H1 (cell line): ENCODE data around the gene S100A13. TPM values are rescaled to one million over a fixed set of nuclear protein-coding genes. Genes with fewer than 3 reads are reported as not detected.
A peak's percentile ranks its signal among the peaks of the same experiment; 100 is the strongest.

Experiments
- CTCF ChIA-PET: fragments of 300-600 bp; sonication (Branson Sonifier 250); formaldehyde crosslinking; loops from one replicate; lab custom pipeline; 2021; ENCODE audit not compliant: partially characterized antibody; lab: Charles Lee
- POLR2A ChIA-PET: fragments of 300-600 bp; sonication (Branson Sonifier 250); formaldehyde crosslinking; loops from one replicate; lab custom pipeline; 2021; ENCODE audit warnings: inconsistent platforms; ENCODE audit not compliant: partially characterized antibody; lab: Charles Lee
- DNase-seq, 2 experiments: peaks; one replicate each; pipeline versions ENCODE4 v3.0.0 to v3.0.0-alpha.2; 2010 to 2022; ENCODE audit warnings: low spot score in 2 of 2, low read depth in 1 of 2, mixed read lengths in 1 of 2
- FAIRE-seq: peaks from 2 replicates; lab custom pipeline; 2011; peaks lifted over from hg19 to GRCh38; lab: Jason Lieb, UNC
- H2AFZ ChIP-seq: 2 replicates; pipeline ENCODE4 v1.8.1; 2012; ENCODE audit warnings: low read length, inconsistent platforms
- H2AK5ac ChIP-seq: 2 replicates; pipeline ENCODE4 v1.6.1; 2013; ENCODE audit warnings: low read depth, low read length
- H2BK120ac ChIP-seq: replicated peaks from 2 replicates; pipeline ENCODE3; 2013; ENCODE audit warnings: low read depth, low read length, inconsistent platforms
- H2BK12ac ChIP-seq: 2 replicates; pipeline ENCODE4 v1.6.1; 2013; ENCODE audit warnings: low read depth, low read length
- H2BK15ac ChIP-seq: 2 replicates; pipeline ENCODE4 v1.6.1; 2013; ENCODE audit warnings: low read length
- H2BK20ac ChIP-seq: 2 replicates; pipeline ENCODE4 v1.6.1; 2013; ENCODE audit warnings: low read length
- H2BK5ac ChIP-seq: 2 replicates; pipeline ENCODE4 v1.6.1; 2013; ENCODE audit warnings: low read depth, low read length
- H3K14ac ChIP-seq: 2 replicates; pipeline ENCODE4 v1.6.1; 2013; ENCODE audit warnings: inconsistent platforms; ENCODE audit not compliant: insufficient read length
- H3K18ac ChIP-seq: 2 replicates; pipeline ENCODE4 v1.6.1; 2013; ENCODE audit warnings: low read length; ENCODE audit errors: extremely low read depth
- H3K23ac ChIP-seq: 2 replicates; pipeline ENCODE4 v1.6.1; 2013; ENCODE audit warnings: inconsistent platforms; ENCODE audit not compliant: insufficient read length
- H3K23me2 ChIP-seq: 2 replicates; pipeline ENCODE4 v1.6.1; 2013; ENCODE audit warnings: low read depth, low read length
- H3K27ac ChIP-seq: 2 replicates; pipeline ENCODE4 v1.6.1; 2011; ENCODE audit warnings: low read depth, low read length, inconsistent platforms
- H3K27me3 ChIP-seq, 4 experiments: replicated peaks in 1 of 4; 1 replicate in 1 of 4; 2 replicates in 3 of 4; pipeline versions ENCODE4 v1.6.1 to v1.8.1; 2011 to 2013; ENCODE audit warnings: low read length in 3 of 4, mild to moderate bottlenecking in 3 of 4, inconsistent platforms in 2 of 4, mixed read lengths in 2 of 4, moderate library complexity in 1 of 4; ENCODE audit not compliant: control insufficient read depth in 3 of 4, insufficient read depth in 3 of 4; ENCODE audit errors: extremely low read depth in 1 of 4
- H3K36me3 ChIP-seq, 4 experiments: 2 replicates each; pipeline versions ENCODE4 v1.6.1 to v1.8.1; 2011 to 2013; ENCODE audit warnings: mild to moderate bottlenecking in 4 of 4, low read length in 3 of 4, moderate library complexity in 2 of 4, control low read depth in 1 of 4, inconsistent platforms in 1 of 4; ENCODE audit not compliant: insufficient read depth in 4 of 4, control insufficient read depth in 2 of 4
- H3K4ac ChIP-seq: replicated peaks from 2 replicates; pipeline ENCODE3; 2013; ENCODE audit warnings: low read length, low read depth, mixed read lengths, inconsistent platforms; ENCODE audit not compliant: insufficient read length
- H3K4me1 ChIP-seq, 4 experiments: replicated peaks in 1 of 4; 1 replicate in 1 of 4; 2 replicates in 3 of 4; pipeline versions ENCODE4 v1.6.1 to v1.8.1; 2011 to 2013; ENCODE audit warnings: low read length in 3 of 4, inconsistent platforms in 2 of 4, mixed read lengths in 1 of 4; ENCODE audit not compliant: insufficient read depth in 4 of 4, control insufficient read depth in 3 of 4
- H3K4me2 ChIP-seq, 2 experiments: 2 replicates each; pipeline versions ENCODE4 v1.6.1 to v1.8.1; 2011 to 2013; ENCODE audit warnings: low read depth in 2 of 2, low read length in 2 of 2, control low read depth in 1 of 2, inconsistent platforms in 1 of 2, mild to moderate bottlenecking in 1 of 2; ENCODE audit not compliant: insufficient read depth in 1 of 2
- H3K4me3 ChIP-seq, 4 experiments: fragments of 200-600, 300-600 bp in 1 of 4; sonication (generic), shearing (Covaris generic), sonication (Bioruptor Twin) in 1 of 4; 2 replicates each; pipeline versions ENCODE4 v1.5.1 to v1.8.1; 2011 to 2016; ENCODE audit warnings: low read length in 4 of 4, low read depth in 3 of 4, control low read depth in 2 of 4, inconsistent platforms in 2 of 4, mild to moderate bottlenecking in 2 of 4, mixed read lengths in 1 of 4, moderate library complexity in 1 of 4; ENCODE audit not compliant: insufficient read depth in 2 of 4; ENCODE audit errors: extremely low read depth in 1 of 4
- H3K56ac ChIP-seq: replicated peaks from 2 replicates; pipeline ENCODE3; 2013; ENCODE audit warnings: low read depth, mild to moderate bottlenecking, mixed read lengths, low read length, inconsistent platforms; ENCODE audit not compliant: insufficient read length
- H3K79me1 ChIP-seq: 2 replicates; pipeline ENCODE4 v1.6.1; 2013; ENCODE audit warnings: low read depth, low read length, control low read depth
- H3K79me2 ChIP-seq, 2 experiments: 2 replicates each; pipeline versions ENCODE4 v1.6.1 to v1.8.1; 2012 to 2013; ENCODE audit warnings: low read length in 2 of 2, mild to moderate bottlenecking in 2 of 2, inconsistent platforms in 1 of 2; ENCODE audit not compliant: insufficient read depth in 2 of 2, control insufficient read depth in 1 of 2
- H3K9ac ChIP-seq, 4 experiments: replicated peaks in 1 of 4; 1 replicate in 1 of 4; 2 replicates in 3 of 4; pipeline versions ENCODE4 v1.6.1 to v1.8.1; 2011 to 2013; ENCODE audit warnings: low read depth in 3 of 4, low read length in 3 of 4, control low read depth in 2 of 4, mild to moderate bottlenecking in 2 of 4, moderate library complexity in 2 of 4, inconsistent platforms in 1 of 4; ENCODE audit errors: extremely low read depth in 1 of 4
- H3K9me3 ChIP-seq, 2 experiments: 2 replicates each; pipeline versions ENCODE4 v1.6.1 to v1.8.1; 2012 to 2013; ENCODE audit warnings: mild to moderate bottlenecking in 2 of 2, moderate library complexity in 2 of 2, control low read depth in 1 of 2, inconsistent platforms in 1 of 2, low read depth in 1 of 2, low read length in 1 of 2, mixed read lengths in 1 of 2; ENCODE audit not compliant: insufficient read depth in 2 of 2
- H4K20me1 ChIP-seq, 2 experiments: replicated peaks in 1 of 2; 2 replicates each; pipeline versions ENCODE3 to v1.8.1; 2011 to 2013; ENCODE audit warnings: inconsistent platforms in 2 of 2, low read length in 2 of 2, mild to moderate bottlenecking in 1 of 2; ENCODE audit not compliant: insufficient read depth in 2 of 2, control insufficient read depth in 1 of 2
- H4K5ac ChIP-seq: 2 replicates; pipeline ENCODE4 v1.6.1; 2013; ENCODE audit warnings: low read length, low read depth, mixed read lengths, inconsistent platforms; ENCODE audit not compliant: insufficient read length
- H4K8ac ChIP-seq: 2 replicates; pipeline ENCODE4 v1.8.0; 2013; ENCODE audit warnings: mild to moderate bottlenecking, moderate library complexity, low read length, inconsistent platforms; ENCODE audit not compliant: insufficient read depth; ENCODE audit errors: extremely low read depth
- H4K91ac ChIP-seq: replicated peaks from 2 replicates; pipeline ENCODE3; 2013; ENCODE audit warnings: low read length, mixed read lengths, inconsistent platforms; ENCODE audit not compliant: insufficient read length
- ASH2L ChIP-seq: fragments of 200-600, 300-600 bp; sonication (generic); IDR thresholded peaks from one replicate; pipeline ENCODE4 v1.7.1; 2017; ENCODE audit warnings: low read length
- BCL11A ChIP-seq, 2 experiments: IDR thresholded peaks; one replicate each; pipeline ENCODE4 v1.6.1; 2011; ENCODE audit warnings: low read depth in 2 of 2, low read length in 2 of 2, mild to moderate bottlenecking in 2 of 2
- EGR1 ChIP-seq: IDR thresholded peaks from 2 replicates; pipeline ENCODE4 v1.6.1; 2011; ENCODE audit warnings: low read depth, low read length, borderline replicate concordance
- GTF2F1 ChIP-seq: IDR thresholded peaks from 2 replicates; pipeline ENCODE4 v1.6.1; 2012; ENCODE audit warnings: low read depth, low read length, improper control_type of control experiment, borderline replicate concordance
- NANOG ChIP-seq: IDR thresholded peaks from 2 replicates; pipeline ENCODE4 v1.6.1; 2011; ENCODE audit warnings: low read length, low read depth, mild to moderate bottlenecking, inconsistent platforms; ENCODE audit not compliant: insufficient read depth, poor library complexity, severe bottlenecking
- RNF2 ChIP-seq: fragments of 200-900, 300-1000 bp; sonication (generic); IDR thresholded peaks from 2 replicates; pipeline ENCODE4 v1.7.1; 2016; ENCODE audit warnings: borderline replicate concordance, low read depth, mild to moderate bottlenecking, antibody characterized with exemption, low read length; ENCODE audit not compliant: poor library complexity, severe bottlenecking; ENCODE audit errors: missing control alignments
- SIN3A ChIP-seq, 2 experiments: IDR thresholded peaks in 1 of 2; conservative IDR thresholded peaks in 1 of 2; 2 replicates each; pipeline ENCODE4 v1.6.1; 2011 to 2012; ENCODE audit warnings: low read length in 2 of 2, improper control_type of control experiment in 1 of 2, low read depth in 1 of 2, mild to moderate bottlenecking in 1 of 2
- SIRT6 ChIP-seq: IDR thresholded peaks from one replicate; pipeline ENCODE4 v1.7.1; 2012; ENCODE audit warnings: low read length, inconsistent platforms
- TAF7 ChIP-seq: optimal IDR thresholded peaks from 2 replicates; pipeline ENCODE3; 2011; ENCODE audit warnings: low read depth, mild to moderate bottlenecking, inconsistent platforms, low read length, moderate library complexity, borderline replicate concordance
- WGBS, 2 experiments: shearing (Covaris generic) in 1 of 2; methylation state at CpG; one replicate each; pipeline versions ENCODE4 v1.1.6 to v1.1.7; 2013 to 2015; ENCODE audit warnings: low lambda C conversion rate in 2 of 2, mixed read lengths in 2 of 2, inconsistent platforms in 1 of 2, low coverage in 1 of 2, missing lambda C conversion rate in 1 of 2; ENCODE audit not compliant: insufficient replicate concordance in 2 of 2, insufficient coverage in 1 of 2, insufficient read length in 1 of 2; ENCODE audit errors: extremely low coverage in 1 of 2, missing lambda C conversion rate in 1 of 2; 5-methylcytosine and 5-hydroxymethylcytosine counted together
- polyA plus RNA-seq, 7 experiments: library from polyadenylated mRNA; depleted of rRNA in 3 of 7; stranded (reverse) in 5 of 7; unstranded in 2 of 7; fragments of >200 nt in 5 of 7; fragments of 200-250 nt in 2 of 7; gene quantifications; 1 replicate in 5 of 7; 2 replicates in 1 of 7; 4 replicates in 1 of 7; pipeline versions ENCODE4 v1.2.1 to v1.2.3, GENCODE V29; 2011 to 2013; ENCODE audit warnings: missing spikeins in 2 of 7, mixed read lengths in 2 of 7
- total RNA-seq: library from RNA; stranded (reverse); fragmentation: NEBNext Ultra II Directional; extraction: Animal tissue kit (Norgen Biotek cat#: 25700); gene quantifications from 2 replicates; pipeline ENCODE4 v1.2.1, GENCODE V29; 2021

Gene S100A13
- total and polyA plus RNA-seq, 2 of the 8 experiments (the other 6 are each of a cell fraction or from before 2014, with no cell fraction given): 63.6 to 127 TPM

DNA sequence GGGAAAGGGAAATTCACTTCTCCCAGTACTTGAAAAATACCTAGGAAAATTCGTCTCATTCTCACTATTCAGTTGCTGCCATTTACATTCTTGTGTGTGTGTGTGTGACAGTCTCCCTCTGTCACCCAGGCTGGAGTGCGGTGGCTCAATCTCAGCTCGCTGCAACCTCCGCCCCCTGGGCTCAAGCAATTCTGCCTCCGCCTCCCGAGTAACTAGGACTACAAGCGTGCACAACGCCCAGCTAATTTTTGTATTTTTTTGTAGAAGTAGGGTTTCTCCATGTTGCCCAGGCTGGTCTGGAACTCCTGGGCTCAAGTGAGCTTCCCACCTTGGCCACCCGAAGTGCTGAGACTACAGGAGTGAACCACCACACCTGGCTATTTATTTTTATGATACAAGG lies 32.4 kb upstream of the S100A13 start:
- Histone ChIP-seq H3K4me3 (peak overlapping the region in 3 of 4 experiments; percentile 71 to 98 (median 94); a peak in 4 of 8 replicates), H3K9ac (no peak overlapping the region; a peak in 1 of 7 replicates)
- CTCF ChIA-PET: interaction anchor here (0.6 to 1.7 kb wide), 8 partner anchors 10 to 304 kb away, joined by 3 to 6 read pairs (median 4); partner anchors contain the start of genes S100A13 and S100A14
- TF ChIP-seq ASH2L: no peak
- TF ChIP-seq NANOG: no peak
- TF ChIP-seq TAF7: no peak
- no peak for TF ChIP-seq SIRT6
- no peak for TF ChIP-seq GTF2F1
- TF ChIP-seq RNF2: no peak
- no peak for TF ChIP-seq EGR1
- TF ChIP-seq BCL11A (IDR thresholded peaks at IDR 0.05; ENCODE audit: low read depth in 2 of 2, low read length in 2 of 2): no peak
- TF ChIP-seq SIN3A (conservative IDR thresholded peaks at IDR 0.05 in 1 of 2, IDR thresholded peaks at IDR 0.05 in 1 of 2; ENCODE audit: low read depth in 1 of 2, low read length in 2 of 2): no peak

More for the DNA sequence above, 32.4 kb upstream of the S100A13 start:
- H2BK12ac ChIP-seq: no peak overlapping the region
- peaks cover 0 to 11% of the 10 kb centered on the region in 2 experiments; a peak in 2 of 4 replicates for H3K79me2 ChIP-seq
- no peaks in the 10 kb centered on the region for H3K9me3 ChIP-seq
- peaks cover 0 to 4% (median 2%) of the 10 kb centered on the region in 4 experiments; a peak in 2 of 7 replicates for H3K4me1 ChIP-seq
- POLR2A ChIA-PET: interaction anchor here (0.6 to 19.8 kb wide), 15 partner anchors 10 to 1856 kb away, joined by 3 to 343 read pairs (median 4); partner anchors contain the start of genes CHTOP, CREB3L4, ILF2 and RPS27
- H3K4me2 ChIP-seq: peak overlapping the region; percentile 69 to 91; a peak in 3 of 4 replicates
- no peak overlapping the region for H4K5ac ChIP-seq
- H3K27ac ChIP-seq: no peak overlapping the region
- H3K56ac ChIP-seq: no peak overlapping the region
- H3K79me1 ChIP-seq: peaks cover 5% of the 10 kb centered on the region; the same call in 1 of the 2 replicates
- no peak for DNase-seq
- no peak overlapping the region for H3K14ac ChIP-seq
- H4K91ac ChIP-seq: no peak overlapping the region
- H3K23me2 ChIP-seq: no peaks in the 10 kb centered on the region
- no peak overlapping the region for H2BK20ac ChIP-seq
- no peak for FAIRE-seq
- no peak overlapping the region for H2BK15ac ChIP-seq
- H3K4ac ChIP-seq: no peak overlapping the region
- H2AFZ ChIP-seq: no peak overlapping the region
- H3K27me3 ChIP-seq: no peaks in the 10 kb centered on the region
- H3K18ac ChIP-seq: no peak overlapping the region
- H3K23ac ChIP-seq: no peak overlapping the region
- H2AK5ac ChIP-seq: no peak overlapping the region
- no peak overlapping the region for H2BK5ac ChIP-seq
- H4K8ac ChIP-seq: no peak overlapping the region
- H4K20me1 ChIP-seq: peaks cover 0 to 8% of the 10 kb centered on the region in 2 experiments
- 87% methylated on average over 9 of the region's 9 CpGs; no CpG with 5 or more reads in 1 of the 2 experiments for WGBS, 2 experiments
- peaks cover 27 to 43% (median 37%) of the 10 kb centered on the region in 4 experiments for H3K36me3 ChIP-seq
- H2BK120ac ChIP-seq: no peak overlapping the region
